ENCODE measurements around the gene PLEKHG4.

DNA sequence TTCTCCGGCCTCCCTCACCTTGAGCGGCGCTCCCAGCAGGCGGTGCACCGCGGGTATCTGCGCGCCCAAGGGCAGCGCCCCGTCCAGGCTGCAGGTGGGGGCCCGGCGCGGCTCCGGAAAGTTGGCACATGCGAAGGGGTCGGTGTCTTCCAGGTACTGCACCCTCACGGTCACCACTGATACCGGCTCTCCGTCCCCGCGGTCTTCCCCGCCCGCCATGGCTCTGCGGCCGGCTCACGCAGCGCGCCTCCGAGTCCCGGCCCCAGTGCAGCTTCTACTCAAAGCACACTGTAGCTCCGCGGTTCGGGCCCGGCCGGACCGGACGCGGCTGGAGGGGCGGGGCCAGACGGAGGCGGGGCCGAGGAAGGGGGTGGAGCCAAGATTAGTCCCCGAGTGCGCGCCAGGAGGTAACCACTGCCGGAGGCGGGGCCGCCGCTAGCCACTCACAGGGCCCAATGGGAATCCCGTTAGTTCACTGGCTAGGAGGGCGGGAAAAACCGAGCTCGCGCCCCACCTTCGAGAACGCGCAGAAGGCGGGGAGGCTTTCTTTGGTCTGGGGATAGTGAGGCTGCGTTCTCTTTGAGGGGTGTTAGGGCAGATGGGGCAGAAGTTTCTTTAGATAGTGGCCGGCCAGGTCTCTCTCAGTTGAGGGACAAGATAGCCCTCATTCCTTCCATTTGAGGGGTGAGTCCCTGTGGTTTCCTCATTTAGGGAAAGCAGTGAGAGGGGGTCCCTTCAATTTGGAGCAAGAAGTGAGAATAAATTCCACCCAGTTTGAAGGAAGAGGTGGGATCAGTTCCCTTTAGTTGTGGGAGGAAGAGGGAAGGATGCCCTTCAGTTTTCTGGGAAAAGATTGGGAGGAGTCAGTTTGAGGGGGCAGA, 31.9 kb upstream of the PLEKHG4 start, which contains the start of gene FHOD1:
- TF ChIP-seq CEBPB (IDR thresholded peaks at IDR 0.05; ENCODE audit: borderline replicate concordance in 1 of 2, low read depth in 2 of 2, low read length in 2 of 2) (no peak), SPI1 (IDR thresholded peaks at IDR 0.05; ENCODE audit: borderline replicate concordance, insufficient read depth, low read depth, low read length) (no peak)
